ENCODE measurements around the gene FILIP1L.

FILIP1L gene

DNA sequence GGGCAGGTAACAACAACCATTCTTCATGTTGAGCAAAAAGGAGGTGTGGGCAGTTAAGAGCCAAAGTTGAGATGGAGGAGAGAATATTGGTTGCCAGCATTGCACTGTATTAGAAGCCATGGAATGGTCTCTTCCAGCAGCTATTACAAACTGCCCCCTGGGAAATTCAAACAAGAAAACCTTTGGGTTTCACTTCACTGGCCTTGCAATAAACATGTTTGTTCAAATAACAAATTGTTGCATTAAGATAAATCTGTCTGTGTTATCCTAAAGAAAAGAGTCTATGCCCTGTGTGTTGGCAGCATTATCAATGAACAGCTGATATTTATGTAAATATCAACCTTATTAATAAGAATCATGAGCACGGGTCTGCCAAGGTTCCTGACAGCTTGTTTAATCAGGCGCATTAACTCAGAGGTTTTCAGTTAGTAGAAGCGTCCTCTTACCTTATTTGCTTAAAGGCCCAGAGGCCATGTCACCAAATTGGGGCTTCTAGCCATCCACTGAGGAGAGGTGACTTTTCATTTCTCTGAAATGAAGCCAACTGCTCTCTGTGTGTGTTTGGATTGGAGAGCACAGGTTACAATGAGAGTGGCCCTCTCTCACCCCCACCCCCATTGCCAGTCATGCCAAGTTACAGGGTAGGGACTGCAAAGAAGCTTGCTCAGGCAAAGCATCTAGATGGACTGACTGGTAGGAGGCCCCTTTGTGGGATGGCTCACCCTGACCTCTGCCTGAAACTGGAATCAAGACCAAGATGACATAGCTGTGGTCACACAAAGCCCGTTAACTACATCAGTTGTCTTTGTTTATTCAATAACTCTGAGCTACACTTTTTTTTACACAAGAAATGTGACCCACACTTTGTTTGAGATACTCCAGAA is 10.5 kb downstream of the FILIP1L start:
- TF ChIP-seq, protein P1, sequence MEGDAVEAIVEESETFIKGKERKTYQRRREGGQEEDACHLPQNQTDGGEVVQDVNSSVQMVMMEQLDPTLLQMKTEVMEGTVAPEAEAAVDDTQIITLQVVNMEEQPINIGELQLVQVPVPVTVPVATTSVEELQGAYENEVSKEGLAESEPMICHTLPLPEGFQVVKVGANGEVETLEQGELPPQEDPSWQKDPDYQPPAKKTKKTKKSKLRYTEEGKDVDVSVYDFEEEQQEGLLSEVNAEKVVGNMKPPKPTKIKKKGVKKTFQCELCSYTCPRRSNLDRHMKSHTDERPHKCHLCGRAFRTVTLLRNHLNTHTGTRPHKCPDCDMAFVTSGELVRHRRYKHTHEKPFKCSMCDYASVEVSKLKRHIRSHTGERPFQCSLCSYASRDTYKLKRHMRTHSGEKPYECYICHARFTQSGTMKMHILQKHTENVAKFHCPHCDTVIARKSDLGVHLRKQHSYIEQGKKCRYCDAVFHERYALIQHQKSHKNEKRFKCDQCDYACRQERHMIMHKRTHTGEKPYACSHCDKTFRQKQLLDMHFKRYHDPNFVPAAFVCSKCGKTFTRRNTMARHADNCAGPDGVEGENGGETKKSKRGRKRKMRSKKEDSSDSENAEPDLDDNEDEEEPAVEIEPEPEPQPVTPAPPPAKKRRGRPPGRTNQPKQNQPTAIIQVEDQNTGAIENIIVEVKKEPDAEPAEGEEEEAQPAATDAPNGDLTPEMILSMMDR (IDR thresholded peaks at IDR 0.05; ENCODE audit: low read depth, low read length), result no peak
- H3K9me3 ChIP-seq (ENCODE audit: severe bottlenecking), result no peaks in the 10 kb centered on the region
- no peaks in the 10 kb centered on the region for H3K36me3 ChIP-seq
- H3K27me3 ChIP-seq (ENCODE audit: insufficient read depth, low read depth, severe bottlenecking), result no peaks in the 10 kb centered on the region
- H3K27ac ChIP-seq, result no peak overlapping the region
- H3K4me3 ChIP-seq (ENCODE audit: low read depth, low read length), result no peak overlapping the region
- DNase-seq, result no peak

GRCh38 chr3:100102757-100103156 is 11.5 kb downstream of the FILIP1L start:
- no peak for DNase-seq
- TF ChIP-seq, protein P1 (IDR thresholded peaks at IDR 0.05; ENCODE audit: low read depth, low read length), result no peak
- no peak overlapping the region for H3K27ac ChIP-seq

DNA sequence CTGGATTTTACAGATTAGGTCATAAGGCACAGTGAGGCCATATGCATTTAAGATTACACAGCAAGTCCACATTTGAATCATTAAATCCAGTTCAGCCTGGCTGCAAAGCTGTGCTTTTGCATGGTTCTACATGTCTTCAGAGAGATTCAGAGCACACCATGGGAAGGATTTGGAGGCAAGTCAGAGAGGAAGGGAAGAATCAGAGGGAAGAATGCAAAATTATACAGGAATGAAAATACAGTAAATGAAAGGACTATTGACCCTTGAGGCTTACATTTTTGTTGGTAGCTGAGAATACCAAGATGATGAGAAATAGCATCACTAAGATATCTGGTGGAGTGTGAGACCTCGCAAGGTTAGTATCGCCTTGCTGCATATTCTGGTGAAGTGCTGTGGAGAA is 13.9 kb downstream of the FILIP1L start:
- Histone ChIP-seq H3K27ac (no peak overlapping the region), H3K36me3 (no peaks in the 10 kb centered on the region), H3K4me3 (ENCODE audit: low read depth, low read length) (no peak overlapping the region), H3K27me3 (ENCODE audit: insufficient read depth, low read depth, severe bottlenecking) (no peaks in the 10 kb centered on the region), H3K9me3 (ENCODE audit: severe bottlenecking) (no peaks in the 10 kb centered on the region)
- TF ChIP-seq, protein P1 (IDR thresholded peaks at IDR 0.05; ENCODE audit: low read depth, low read length), result no peak
- DNase-seq, result no peak

More at GRCh38 chr3:100102757-100103156, 11.5 kb downstream of the FILIP1L start:
- Histone ChIP-seq H3K27me3 (ENCODE audit: insufficient read depth, low read depth, severe bottlenecking) (no peaks in the 10 kb centered on the region), H3K36me3 (no peaks in the 10 kb centered on the region), H3K4me3 (ENCODE audit: low read depth, low read length) (no peak overlapping the region), H3K9me3 (ENCODE audit: severe bottlenecking) (no peaks in the 10 kb centered on the region)

- DNase-seq, result no peak
- Histone ChIP-seq H3K9me3 (ENCODE audit: severe bottlenecking) (no peaks in the 10 kb centered on the region), H3K4me3 (ENCODE audit: low read depth, low read length) (no peak overlapping the region), H3K27ac (no peak overlapping the region), H3K36me3 (no peaks in the 10 kb centered on the region), H3K27me3 (ENCODE audit: insufficient read depth, low read depth, severe bottlenecking) (no peaks in the 10 kb centered on the region)
- TF ChIP-seq, protein P1 (IDR thresholded peaks at IDR 0.05; ENCODE audit: low read depth, low read length), result no peak
Observed at GRCh38 chr3:100099621-100100020, 14.7 kb downstream of the FILIP1L start.

DNA sequence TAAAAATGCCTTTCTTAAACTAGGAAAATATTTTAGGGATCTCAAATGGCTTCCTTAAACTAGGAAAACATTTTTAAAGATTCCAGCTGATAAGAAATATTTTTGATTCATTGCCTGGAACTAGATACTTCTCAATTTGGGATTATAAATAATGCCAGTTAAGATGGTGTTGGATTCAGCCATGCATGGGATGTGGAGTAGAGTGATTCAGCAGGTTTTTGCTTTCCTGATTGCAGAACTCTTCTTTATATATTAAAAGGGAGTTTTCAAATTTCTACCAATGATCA is 15.6 kb downstream of the FILIP1L start:
- Histone ChIP-seq H3K36me3 (no peaks in the 10 kb centered on the region), H3K27ac (no peak overlapping the region), H3K27me3 (ENCODE audit: insufficient read depth, low read depth, severe bottlenecking) (no peaks in the 10 kb centered on the region), H3K9me3 (ENCODE audit: severe bottlenecking) (no peaks in the 10 kb centered on the region), H3K4me3 (ENCODE audit: low read depth, low read length) (no peak overlapping the region)
- no peak for DNase-seq
- TF ChIP-seq, protein P1 (IDR thresholded peaks at IDR 0.05; ENCODE audit: low read depth, low read length), result no peak
